Activated naive CD8-positive, alpha-beta T cell treated with anti-CD3 and anti-CD28 coated beads, Interleukin-2, amount 10 ng/mL, durations not matched to agents 7 days and 5 days (primary cell): Measurements from ENCODE around the gene ST3GAL4. TPM values are rescaled to one million over a fixed set of nuclear protein-coding genes. Genes with fewer than 3 reads are reported as not detected.

ENCODE experiments used
- ATAC-seq: fragments of 150-1000 bp; cut with Tn5 transposase; one replicate; pipeline ENCODE4 v1.10.0; 2021; ENCODE audit warnings: low read depth, moderate library complexity
- POLR2A ChIA-PET: fragments of 350-600 bp; sonication (Branson Sonifier 250); formaldehyde crosslinking; loops from one replicate; lab custom pipeline; 2021; ENCODE audit warnings: antibody characterized with exemption; lab: Charles Lee
- DNase-seq: peaks from one replicate; pipeline ENCODE4 v3.0.0; 2021
- H3K27ac Mint-ChIP-seq: one replicate; pipeline ENCODE4 v1.8.0; 2022; ENCODE audit warnings: mild to moderate bottlenecking, mixed read lengths
- H3K27me3 Mint-ChIP-seq: one replicate; pipeline ENCODE4 v1.8.0; 2022; ENCODE audit warnings: mild to moderate bottlenecking, moderate library complexity, mixed read lengths
- H3K36me3 Mint-ChIP-seq: one replicate; pipeline ENCODE4 v1.8.0; 2021; ENCODE audit warnings: mild to moderate bottlenecking, mixed read lengths
- H3K4me1 Mint-ChIP-seq: one replicate; pipeline ENCODE4 v1.8.0; 2021; ENCODE audit warnings: mixed read lengths
- H3K4me3 Mint-ChIP-seq: one replicate; pipeline ENCODE4 v1.8.0; 2022; ENCODE audit warnings: mild to moderate bottlenecking, moderate library complexity, mixed read lengths
- H3K9me3 Mint-ChIP-seq: one replicate; pipeline ENCODE4 v1.8.0; 2021; ENCODE audit warnings: mixed read lengths
- total RNA-seq, 2 experiments: library from RNA; stranded (reverse); gene quantifications; one replicate each; pipeline ENCODE4 v1.2.3, GENCODE V29; 2021

Gene ST3GAL4
- total RNA-seq, 2 experiments from 2014 or later: 6.3 to 8.5 TPM

GRCh38 chr11:126417091-126417862 is 61.8 kb downstream of the ST3GAL4 start:
- POLR2A ChIA-PET: interaction anchor here (1.3 kb wide), 1 partner anchor 113 kb away, joined by 5 read pairs; the partner anchor contains the start of gene DCPS

GRCh38 chr11:126418887-126419286 is 63.4 kb downstream of the ST3GAL4 start:
- ATAC-seq (no peak), DNase-seq (no peak)
- Mint-ChIP-seq H3K27me3 (peaks cover 17% of the 10 kb centered on the region), H3K4me3 (no peak overlapping the region), H3K9me3 (no peaks in the 10 kb centered on the region), H3K4me1 (peaks cover 19% of the 10 kb centered on the region), H3K27ac (no peak overlapping the region), H3K36me3 (no peaks in the 10 kb centered on the region)
- POLR2A ChIA-PET: no interaction called here

More at GRCh38 chr11:126417091-126417862, 61.8 kb downstream of the ST3GAL4 start:
- ATAC-seq: no peak
- DNase-seq: no peak
- Mint-ChIP-seq H3K4me3 (peak overlapping the region; percentile 44), H3K36me3 (no peaks in the 10 kb centered on the region), H3K27ac (no peak overlapping the region), H3K4me1 (peaks cover 15% of the 10 kb centered on the region), H3K9me3 (no peaks in the 10 kb centered on the region), H3K27me3 (peaks cover 17% of the 10 kb centered on the region)

- H3K4me3 Mint-ChIP-seq: no peak overlapping the region
- peaks cover 19% of the 10 kb centered on the region for H3K4me1 Mint-ChIP-seq
- H3K9me3 Mint-ChIP-seq: no peaks in the 10 kb centered on the region
Observed at GRCh38 chr11:126419801-126420697, 64.6 kb downstream of the ST3GAL4 start.

GRCh38 chr11:126420698-126421256 is 65.3 kb downstream of the ST3GAL4 start:
- no peaks in the 10 kb centered on the region for H3K36me3 Mint-ChIP-seq
- no peak overlapping the region for H3K4me3 Mint-ChIP-seq
- peaks cover 17% of the 10 kb centered on the region for H3K27me3 Mint-ChIP-seq
- peaks cover 19% of the 10 kb centered on the region for H3K4me1 Mint-ChIP-seq
- POLR2A ChIA-PET: interaction anchor here (0.6 kb wide), 1 partner anchor 124 kb away, joined by 3 read pairs; no protein-coding TSS in a partner anchor
- no peaks in the 10 kb centered on the region for H3K9me3 Mint-ChIP-seq
- DNase-seq (no peak), ATAC-seq (no peak)
- H3K27ac Mint-ChIP-seq: no peak overlapping the region

More at GRCh38 chr11:126419801-126420697, 64.6 kb downstream of the ST3GAL4 start:
- Mint-ChIP-seq H3K27me3 (peaks cover 17% of the 10 kb centered on the region), H3K27ac (no peak overlapping the region), H3K36me3 (no peaks in the 10 kb centered on the region)
- POLR2A ChIA-PET: interaction anchor here (0.6 kb wide), 1 partner anchor 124 kb away, joined by 3 read pairs; no protein-coding TSS in a partner anchor
- DNase-seq (no peak), ATAC-seq (no peak)

GRCh38 chr11:126421271-126421671 is 65.8 kb downstream of the ST3GAL4 start:
- H3K4me3 Mint-ChIP-seq: no peak overlapping the region
- H3K36me3 Mint-ChIP-seq: no peaks in the 10 kb centered on the region
- H3K27me3 Mint-ChIP-seq: peaks cover 17% of the 10 kb centered on the region
- H3K27ac Mint-ChIP-seq: no peak overlapping the region
- H3K9me3 Mint-ChIP-seq: no peaks in the 10 kb centered on the region
- POLR2A ChIA-PET: no interaction called here
- DNase-seq (no peak), ATAC-seq (no peak)
- H3K4me1 Mint-ChIP-seq: peaks cover 15% of the 10 kb centered on the region

- Mint-ChIP-seq H3K27ac (no peak overlapping the region), H3K9me3 (no peaks in the 10 kb centered on the region), H3K36me3 (no peaks in the 10 kb centered on the region), H3K4me1 (peaks cover 14% of the 10 kb centered on the region), H3K27me3 (peaks cover 17% of the 10 kb centered on the region), H3K4me3 (no peak overlapping the region)
- no peak for DNase-seq
- no peak for ATAC-seq
- POLR2A ChIA-PET: no interaction called here
Observed at GRCh38 chr11:126422446-126422845, 67.0 kb downstream of the ST3GAL4 start.

- Mint-ChIP-seq H3K9me3 (no peaks in the 10 kb centered on the region), H3K27me3 (peaks cover 13% of the 10 kb centered on the region), H3K36me3 (no peaks in the 10 kb centered on the region), H3K4me1 (peaks cover 14% of the 10 kb centered on the region), H3K27ac (no peak overlapping the region), H3K4me3 (no peak overlapping the region)
- POLR2A ChIA-PET: no interaction called here
- ATAC-seq (no peak), DNase-seq (no peak)
Observed at GRCh38 chr11:126423154-126423553, 67.7 kb downstream of the ST3GAL4 start.

GRCh38 chr11:126423743-126424142 is 68.3 kb downstream of the ST3GAL4 start:
- Mint-ChIP-seq H3K27ac (no peak overlapping the region), H3K4me1 (peaks cover 14% of the 10 kb centered on the region), H3K27me3 (peaks cover 8% of the 10 kb centered on the region), H3K9me3 (no peaks in the 10 kb centered on the region), H3K4me3 (no peak overlapping the region), H3K36me3 (no peaks in the 10 kb centered on the region)
- ATAC-seq (no peak), DNase-seq (no peak)
- POLR2A ChIA-PET: no interaction called here

GRCh38 chr11:126424471-126425039 is 69.1 kb downstream of the ST3GAL4 start:
- H3K36me3 Mint-ChIP-seq: no peaks in the 10 kb centered on the region
- no peak overlapping the region for H3K27ac Mint-ChIP-seq
- POLR2A ChIA-PET: no interaction called here
- no peaks in the 10 kb centered on the region for H3K9me3 Mint-ChIP-seq
- ATAC-seq (no peak), DNase-seq (no peak)
- peaks cover 8% of the 10 kb centered on the region for H3K27me3 Mint-ChIP-seq
- H3K4me1 Mint-ChIP-seq: peaks cover 14% of the 10 kb centered on the region
- no peak overlapping the region for H3K4me3 Mint-ChIP-seq

GRCh38 chr11:126426106-126426505 is 70.6 kb downstream of the ST3GAL4 start:
- Mint-ChIP-seq H3K4me3 (no peak overlapping the region), H3K36me3 (no peaks in the 10 kb centered on the region), H3K27me3 (no peaks in the 10 kb centered on the region), H3K9me3 (no peaks in the 10 kb centered on the region), H3K4me1 (peaks cover 4% of the 10 kb centered on the region), H3K27ac (no peak overlapping the region)
- ATAC-seq (no peak), DNase-seq (no peak)
- POLR2A ChIA-PET: no interaction called here

GRCh38 chr11:126426820-126427749 is 71.6 kb downstream of the ST3GAL4 start:
- Mint-ChIP-seq H3K27ac (no peak overlapping the region), H3K27me3 (no peaks in the 10 kb centered on the region), H3K9me3 (no peaks in the 10 kb centered on the region), H3K4me1 (peaks cover 4% of the 10 kb centered on the region), H3K4me3 (no peak overlapping the region), H3K36me3 (no peaks in the 10 kb centered on the region)
- ATAC-seq (no peak), DNase-seq (no peak)
- POLR2A ChIA-PET: no interaction called here

GRCh38 chr11:126430581-126431335 is 75.3 kb downstream of the ST3GAL4 start:
- no peak for DNase-seq
- H3K4me1 Mint-ChIP-seq: no peaks in the 10 kb centered on the region
- POLR2A ChIA-PET: no interaction called here
- no peak for ATAC-seq
- H3K36me3 Mint-ChIP-seq: no peaks in the 10 kb centered on the region
- no peak overlapping the region for H3K27ac Mint-ChIP-seq
- no peaks in the 10 kb centered on the region for H3K9me3 Mint-ChIP-seq
- no peaks in the 10 kb centered on the region for H3K27me3 Mint-ChIP-seq
- no peak overlapping the region for H3K4me3 Mint-ChIP-seq
